PC-9 (cell line): ENCODE results near the gene IMMT. TPM values are rescaled to one million over a fixed set of nuclear protein-coding genes. Genes with fewer than 3 reads are reported as not detected.
"Not testable (repeated sequence)": the region's sequence is repeated elsewhere in the genome, so short reads cannot be mapped to it uniquely, and the experiment has no call there.

Experiments used
- BruUV-seq: library from RNA; stranded (reverse); fragments of 400-500 nt; replicated peaks from 2 replicates; lab custom pipeline; 2021; lab: Mats Ljungman, UMichigan
- CTCF ChIA-PET: fragments of 300-600 bp; sonication (Branson Sonifier 250); formaldehyde crosslinking; loops from one replicate; lab custom pipeline; 2022; ENCODE audit warnings: antibody characterized with exemption; lab: Charles Lee
- POLR2A ChIA-PET: fragments of 300-600 bp; sonication (Branson Sonifier 250); formaldehyde crosslinking; loops from one replicate; lab custom pipeline; 2022; ENCODE audit warnings: antibody characterized with exemption; ENCODE audit not compliant: unreplicated experiment; lab: Charles Lee
- DNase-seq, 2 experiments: peaks; one replicate each; pipeline versions ENCODE4 v3.0.0 to v3.0.0-alpha.2; 2015 to 2022; ENCODE audit warnings: mixed read lengths in 1 of 2
- H2AFZ ChIP-seq: fragments of 200-600 bp; sonication (generic); 2 replicates; pipeline ENCODE4 v1.8.1; 2017; ENCODE audit warnings: antibody characterized with exemption
- H3F3A ChIP-seq: fragments of 200-600 bp; sonication (generic); 2 replicates; pipeline ENCODE4 v1.8.1; 2017; ENCODE audit warnings: antibody characterized with exemption, mild to moderate bottlenecking, low read depth; ENCODE audit not compliant: insufficient read depth
- H3K27ac ChIP-seq: fragments of 200-600 bp; sonication (generic); 2 replicates; pipeline ENCODE4 v1.6.1; 2016; ENCODE audit warnings: mixed run types
- H3K27me3 ChIP-seq: fragments of 200-600 bp; sonication (generic); 2 replicates; pipeline ENCODE4 v1.6.1; 2016; ENCODE audit warnings: low read depth, mixed run types; ENCODE audit not compliant: insufficient read depth
- H3K36me3 ChIP-seq: fragments of 200-600 bp; sonication (generic); 2 replicates; pipeline ENCODE4 v1.6.1; 2016; ENCODE audit warnings: low read depth, mixed run types
- H3K4me1 ChIP-seq: fragments of 200-600 bp; sonication (generic); replicated peaks from 2 replicates; pipeline ENCODE4 v1.6.1; 2016; ENCODE audit warnings: mixed run types; ENCODE audit not compliant: insufficient read depth
- H3K4me2 ChIP-seq: fragments of 200-600 bp; sonication (generic); 2 replicates; pipeline ENCODE4 v1.6.1; 2017; ENCODE audit warnings: mixed run types
- H3K4me3 ChIP-seq: fragments of 200-600 bp; sonication (generic); 2 replicates; pipeline ENCODE4 v1.6.1; 2016; ENCODE audit warnings: mixed run types
- H3K79me2 ChIP-seq: fragments of 200-600 bp; sonication (generic); 2 replicates; pipeline ENCODE4 v1.6.1; 2017; ENCODE audit warnings: low read depth, mixed run types
- H3K9me2 ChIP-seq: fragments of 200-600 bp; sonication (generic); 2 replicates; pipeline ENCODE4 v1.8.1; 2017; ENCODE audit warnings: mild to moderate bottlenecking; ENCODE audit not compliant: insufficient read depth
- H3K9me3 ChIP-seq: fragments of 200-600 bp; sonication (generic); 2 replicates; pipeline ENCODE4 v1.8.1; 2016; ENCODE audit warnings: low read depth; ENCODE audit not compliant: insufficient read depth
- H4K20me1 ChIP-seq: fragments of 200-600 bp; sonication (generic); 2 replicates; pipeline ENCODE4 v1.8.1; 2017; ENCODE audit not compliant: insufficient read depth
- EZH2 ChIP-seq: fragments of 200-600 bp; sonication (generic); IDR thresholded peaks from 2 replicates; pipeline ENCODE4 v1.8.0; 2017; ENCODE audit warnings: antibody characterized with exemption, low read depth
- intact Hi-C: fragments of 100-400 bp; cut with micrococcal nuclease; formaldehyde crosslinking; loops from one replicate; pipeline ENCODE4 v1.10.0; 2022; ENCODE audit not compliant: unreplicated experiment
- total RNA-seq: library from RNA; stranded (reverse); gene quantifications from 2 replicates; pipeline ENCODE4 v1.2.3, GENCODE V29; 2021
- TF ChIP-seq, protein P1 (sequence below): fragments of 200-600 bp; sonication (generic); conservative IDR thresholded peaks from 2 replicates; pipeline ENCODE4 v1.6.1; 2017; ENCODE audit warnings: mixed run types, antibody characterized with exemption, mild to moderate bottlenecking, moderate library complexity

The IMMT gene
- total RNA-seq, 1 experiment from 2014 or later: 114 TPM

DNA sequence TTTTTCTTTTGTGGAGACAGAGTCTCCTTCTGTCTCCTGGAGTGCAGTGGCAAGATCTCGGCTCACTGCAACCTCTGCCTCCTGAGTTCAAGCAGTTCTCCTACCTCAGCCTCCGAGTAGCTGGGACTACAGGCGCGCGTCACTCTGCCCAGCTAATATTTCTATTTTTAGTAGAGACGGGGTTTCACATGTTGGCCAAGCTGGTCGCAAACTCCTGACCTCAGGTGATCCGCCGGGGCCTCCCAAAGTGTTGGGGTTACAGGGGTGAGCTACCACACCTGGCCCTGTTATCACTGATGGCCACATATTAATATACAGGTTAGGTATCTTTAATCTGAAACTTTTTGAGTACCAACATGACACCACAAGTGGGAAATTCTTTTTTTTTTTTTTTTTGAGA, 7.4 kb upstream of the IMMT start:
- peaks cover 41% of the 10 kb centered on the region for H3K79me2 ChIP-seq
- intact Hi-C loops: no loop called here
- CTCF ChIA-PET: no interaction called here

DNA sequence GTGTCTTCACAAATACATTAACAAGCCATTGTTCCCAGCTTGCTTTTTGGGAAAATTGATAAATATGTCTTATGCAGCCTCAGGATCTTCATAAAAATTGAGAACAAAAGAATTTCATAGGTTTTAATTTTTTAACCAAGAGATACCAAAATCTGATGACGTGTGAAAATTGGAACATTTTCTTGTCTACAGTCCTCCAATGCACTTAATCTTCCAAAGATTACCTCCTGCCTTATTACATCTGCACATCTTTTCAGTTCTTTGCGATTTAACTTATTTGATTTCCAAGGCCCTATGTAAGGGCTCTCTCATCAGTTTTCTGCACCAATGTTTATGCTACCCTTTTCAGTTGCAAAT, 7.1 kb upstream of the IMMT start:
- peaks cover 43% of the 10 kb centered on the region for H3K79me2 ChIP-seq
- CTCF ChIA-PET: no interaction called here

More for the DNA sequence above, 7.4 kb upstream of the IMMT start:
- peaks cover 8% of the 10 kb centered on the region; the same call in 1 of the 2 replicates for H3K36me3 ChIP-seq
- H3K27ac ChIP-seq: no peak overlapping the region
- H4K20me1 ChIP-seq: no peaks in the 10 kb centered on the region
- H2AFZ ChIP-seq: no peak overlapping the region
- H3K4me2 ChIP-seq: no peak overlapping the region
- H3K4me3 ChIP-seq: no peak overlapping the region
- H3K27me3 ChIP-seq: no peaks in the 10 kb centered on the region
- no peaks in the 10 kb centered on the region for H3F3A ChIP-seq
- POLR2A ChIA-PET: no interaction called here
- TF ChIP-seq, protein P1, sequence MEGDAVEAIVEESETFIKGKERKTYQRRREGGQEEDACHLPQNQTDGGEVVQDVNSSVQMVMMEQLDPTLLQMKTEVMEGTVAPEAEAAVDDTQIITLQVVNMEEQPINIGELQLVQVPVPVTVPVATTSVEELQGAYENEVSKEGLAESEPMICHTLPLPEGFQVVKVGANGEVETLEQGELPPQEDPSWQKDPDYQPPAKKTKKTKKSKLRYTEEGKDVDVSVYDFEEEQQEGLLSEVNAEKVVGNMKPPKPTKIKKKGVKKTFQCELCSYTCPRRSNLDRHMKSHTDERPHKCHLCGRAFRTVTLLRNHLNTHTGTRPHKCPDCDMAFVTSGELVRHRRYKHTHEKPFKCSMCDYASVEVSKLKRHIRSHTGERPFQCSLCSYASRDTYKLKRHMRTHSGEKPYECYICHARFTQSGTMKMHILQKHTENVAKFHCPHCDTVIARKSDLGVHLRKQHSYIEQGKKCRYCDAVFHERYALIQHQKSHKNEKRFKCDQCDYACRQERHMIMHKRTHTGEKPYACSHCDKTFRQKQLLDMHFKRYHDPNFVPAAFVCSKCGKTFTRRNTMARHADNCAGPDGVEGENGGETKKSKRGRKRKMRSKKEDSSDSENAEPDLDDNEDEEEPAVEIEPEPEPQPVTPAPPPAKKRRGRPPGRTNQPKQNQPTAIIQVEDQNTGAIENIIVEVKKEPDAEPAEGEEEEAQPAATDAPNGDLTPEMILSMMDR: no peak
- no TSS peak for BruUV-seq
- no peaks in the 10 kb centered on the region for H3K9me3 ChIP-seq
- peaks cover 23% of the 10 kb centered on the region for H3K4me1 ChIP-seq
- no peaks in the 10 kb centered on the region for H3K9me2 ChIP-seq
- no peak for DNase-seq

DNA sequence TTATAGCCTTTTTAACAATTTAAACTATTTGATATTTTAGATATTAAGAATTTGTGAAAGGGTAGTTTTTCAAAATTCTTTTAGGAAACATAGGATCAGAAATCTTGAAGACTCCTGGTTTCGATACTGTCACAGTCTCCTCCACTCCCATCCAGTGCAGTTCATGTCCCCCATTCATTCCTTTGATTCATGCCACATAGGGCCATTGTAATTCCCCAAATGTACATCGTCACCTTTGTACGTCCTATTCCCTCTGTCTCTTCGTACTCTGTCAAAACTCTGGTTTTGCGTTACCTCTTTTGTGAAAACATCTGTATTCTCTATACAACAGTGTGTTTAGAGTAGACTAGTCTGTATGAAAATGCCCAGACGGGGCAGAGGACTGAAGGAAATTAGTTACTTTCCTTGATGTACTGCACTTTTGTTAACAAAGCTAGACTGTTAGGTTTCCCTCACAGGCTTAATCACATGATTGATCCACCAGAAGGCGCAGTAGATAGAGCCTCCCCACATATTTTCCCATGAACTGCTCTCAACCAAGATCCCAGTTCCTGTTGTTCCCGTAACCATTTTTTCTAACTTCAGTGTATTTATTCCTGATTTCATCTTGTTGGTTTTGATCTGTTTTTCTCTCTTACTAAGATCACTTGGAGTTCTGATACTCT, 6.5 kb upstream of the IMMT start:
- no peaks in the 10 kb centered on the region for H3K9me2 ChIP-seq
- CTCF ChIA-PET: no interaction called here
- no peak overlapping the region for H3K4me2 ChIP-seq
- peaks cover 48% of the 10 kb centered on the region for H3K79me2 ChIP-seq
- intact Hi-C loops: no loop called here
- TF ChIP-seq EZH2: no peak
- TF ChIP-seq, protein P1: no peak
- H3F3A ChIP-seq: peaks cover 3% of the 10 kb centered on the region; the same call in 1 of the 2 replicates
- no peaks in the 10 kb centered on the region for H3K27me3 ChIP-seq
- H3K36me3 ChIP-seq: peaks cover 4% of the 10 kb centered on the region; the same call in 1 of the 2 replicates
- no peak for DNase-seq
- H3K27ac ChIP-seq: no peak overlapping the region
- H2AFZ ChIP-seq: no peak overlapping the region
- H3K4me1 ChIP-seq: peaks cover 29% of the 10 kb centered on the region
- BruUV-seq: no TSS peak
- POLR2A ChIA-PET: no interaction called here
- no peaks in the 10 kb centered on the region for H4K20me1 ChIP-seq
- H3K9me3 ChIP-seq: no peaks in the 10 kb centered on the region
- no peak overlapping the region for H3K4me3 ChIP-seq

More for the DNA sequence above, 7.1 kb upstream of the IMMT start:
- Histone ChIP-seq H3K27ac (no peak overlapping the region), H3K9me2 (no peaks in the 10 kb centered on the region), H3K4me1 (peaks cover 24% of the 10 kb centered on the region), H3K36me3 (peaks cover 4% of the 10 kb centered on the region; the same call in 1 of the 2 replicates), H3K4me3 (no peak overlapping the region), H3F3A (no peaks in the 10 kb centered on the region; the same call in 1 of the 2 replicates), H3K27me3 (no peaks in the 10 kb centered on the region), H3K9me3 (no peaks in the 10 kb centered on the region), H3K4me2 (no peak overlapping the region), H2AFZ (no peak overlapping the region), H4K20me1 (no peaks in the 10 kb centered on the region)
- POLR2A ChIA-PET: no interaction called here
- intact Hi-C loops: no loop called here
- DNase-seq: no peak
- TF ChIP-seq, protein P1: no peak
- no peak for TF ChIP-seq EZH2
- BruUV-seq: no TSS peak

DNA sequence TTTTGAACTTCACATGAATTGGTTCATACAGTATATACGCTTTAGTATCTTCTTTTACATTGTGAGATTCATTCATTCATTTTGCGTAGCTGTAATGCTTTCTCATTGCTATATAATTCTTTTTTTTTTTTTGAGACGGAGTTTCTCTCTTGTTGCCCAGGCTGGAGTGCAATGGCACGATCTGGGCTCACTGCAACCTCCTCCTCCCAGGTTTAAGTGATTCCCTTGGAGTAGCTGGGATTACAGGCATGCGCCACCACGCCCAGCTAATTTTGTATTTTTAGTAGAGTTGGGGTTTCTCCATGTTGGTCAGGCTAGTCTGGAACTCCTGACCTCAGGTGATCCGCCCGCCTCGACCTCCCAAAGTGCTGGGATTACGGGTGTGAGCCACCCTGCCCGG, 5.3 kb upstream of the IMMT start:
- CTCF ChIA-PET, H3K9me3 ChIP-seq, intact Hi-C loops, H3K9me2 ChIP-seq, BruUV-seq, H3K27me3 ChIP-seq, H3K27ac ChIP-seq, H3K36me3 ChIP-seq, H4K20me1 ChIP-seq, DNase-seq: not testable (repeated sequence)
- POLR2A ChIA-PET: interaction anchor here (0.6 kb wide), 1 partner anchor 35 kb away, joined by 3 read pairs; no protein-coding TSS in a partner anchor
- 0 out of 2 replicates have a peak overlapping the region, but pooled peaks have one; percentile 87 for H2AFZ ChIP-seq
- H3K4me2 ChIP-seq: peak overlapping the region; percentile 90
- peaks cover 15% of the 10 kb centered on the region for H3F3A ChIP-seq
- peak overlapping the region; percentile 73 for H3K4me3 ChIP-seq
- H3K4me1 ChIP-seq: peaks cover 34% of the 10 kb centered on the region
- peaks cover 53% of the 10 kb centered on the region for H3K79me2 ChIP-seq
